Measurements from ENCODE around the gene CDKN2AIP. TPM values are rescaled to one million over a fixed set of nuclear protein-coding genes. Genes with fewer than 3 reads are reported as not detected.

Gene CDKN2AIP
- total and polyA plus RNA-seq, 11 donors: 5.3 to 12.5 (median 8.6) TPM

DNA sequence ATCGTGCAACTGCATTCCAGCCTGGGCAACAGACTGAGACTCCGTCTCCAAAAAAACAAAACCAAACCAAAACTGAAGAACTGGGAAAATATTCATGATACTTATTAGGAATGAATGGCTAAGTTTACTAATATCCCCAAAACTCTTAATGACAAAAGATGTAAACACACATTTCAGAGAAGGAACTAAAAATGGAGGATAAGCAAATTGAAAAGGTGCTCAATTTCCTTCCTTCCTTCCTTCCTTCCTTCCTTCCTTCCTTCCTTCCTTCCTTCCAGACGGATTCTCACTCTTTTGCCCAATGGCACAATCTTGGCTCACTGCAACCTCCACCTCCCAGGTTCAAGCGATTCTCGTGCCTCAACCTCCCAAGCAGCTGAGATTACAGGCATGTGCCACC is 44.4 kb upstream of the CDKN2AIP start:
- H3K36me3 ChIP-seq: no peaks in the 10 kb centered on the region
- intact Hi-C loops (cut with DNase I): loop anchor here in 5 of 10 donors (10.0 kb wide), 4 partner anchors 85 to 465 kb away; no protein-coding TSS in a partner anchor

DNA sequence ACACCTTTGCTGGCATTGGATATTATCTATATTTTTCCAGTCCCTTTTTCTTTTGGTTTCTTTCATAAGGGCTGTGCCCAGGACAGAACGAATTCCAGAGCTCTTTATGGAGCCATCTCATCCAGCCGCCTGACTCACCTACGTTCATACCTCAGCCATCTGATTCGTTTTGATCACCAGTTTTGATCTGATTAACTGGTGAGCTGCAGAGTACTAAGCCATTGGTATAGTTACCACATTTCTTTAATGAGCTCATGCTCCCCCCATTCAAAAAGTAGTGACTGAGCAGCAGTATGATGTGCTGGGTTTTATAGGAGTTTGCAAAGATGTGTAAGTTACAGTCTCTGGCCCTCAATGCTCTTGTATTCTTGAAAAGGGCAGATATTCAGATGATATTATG is 43.0 kb upstream of the CDKN2AIP start:
- H3K9me3 ChIP-seq: no peaks in the 10 kb centered on the region
- TF ChIP-seq, protein P1, sequence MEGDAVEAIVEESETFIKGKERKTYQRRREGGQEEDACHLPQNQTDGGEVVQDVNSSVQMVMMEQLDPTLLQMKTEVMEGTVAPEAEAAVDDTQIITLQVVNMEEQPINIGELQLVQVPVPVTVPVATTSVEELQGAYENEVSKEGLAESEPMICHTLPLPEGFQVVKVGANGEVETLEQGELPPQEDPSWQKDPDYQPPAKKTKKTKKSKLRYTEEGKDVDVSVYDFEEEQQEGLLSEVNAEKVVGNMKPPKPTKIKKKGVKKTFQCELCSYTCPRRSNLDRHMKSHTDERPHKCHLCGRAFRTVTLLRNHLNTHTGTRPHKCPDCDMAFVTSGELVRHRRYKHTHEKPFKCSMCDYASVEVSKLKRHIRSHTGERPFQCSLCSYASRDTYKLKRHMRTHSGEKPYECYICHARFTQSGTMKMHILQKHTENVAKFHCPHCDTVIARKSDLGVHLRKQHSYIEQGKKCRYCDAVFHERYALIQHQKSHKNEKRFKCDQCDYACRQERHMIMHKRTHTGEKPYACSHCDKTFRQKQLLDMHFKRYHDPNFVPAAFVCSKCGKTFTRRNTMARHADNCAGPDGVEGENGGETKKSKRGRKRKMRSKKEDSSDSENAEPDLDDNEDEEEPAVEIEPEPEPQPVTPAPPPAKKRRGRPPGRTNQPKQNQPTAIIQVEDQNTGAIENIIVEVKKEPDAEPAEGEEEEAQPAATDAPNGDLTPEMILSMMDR (IDR thresholded peaks at IDR 0.05): no peak
- no peak for TF ChIP-seq POLR2A (IDR thresholded peaks at IDR 0.05)
- DNase-seq (no peak), ATAC-seq (no peak)
- no peaks in the 10 kb centered on the region for H3K27me3 ChIP-seq
- intact Hi-C loops (cut with DNase I): loop anchor here in 5 of 10 donors (10.0 kb wide), 4 partner anchors 87 to 467 kb away; no protein-coding TSS in a partner anchor
- no peak overlapping the region for H3K4me3 ChIP-seq
- no peaks in the 10 kb centered on the region for H3K36me3 ChIP-seq
- peaks cover 0 to 20% (median 6%) of the 10 kb centered on the region in 12 donors for H3K4me1 ChIP-seq
- 84 to 90% (median 87%) methylated on average over 4 of the region's 4 CpGs for WGBS, 4 donors
- H3K27ac ChIP-seq: no peak overlapping the region

More for the DNA sequence above, 44.4 kb upstream of the CDKN2AIP start:
- DNase-seq: no peak
- H3K27me3 ChIP-seq: no peaks in the 10 kb centered on the region
- peaks cover 0 to 29% (median 6%) of the 10 kb centered on the region in 12 donors for H3K4me1 ChIP-seq
- H3K4me3 ChIP-seq: no peak overlapping the region
- H3K9me3 ChIP-seq: no peaks in the 10 kb centered on the region
- no peak for ATAC-seq
- WGBS, 4 donors: 82 to 85% (median 84%) methylated on average over 5 of the region's 5 CpGs
- TF ChIP-seq POLR2A (IDR thresholded peaks at IDR 0.05): no peak
- TF ChIP-seq, protein P1 (IDR thresholded peaks at IDR 0.05): no peak
- H3K27ac ChIP-seq: peak overlapping the region in 1 of 12 donors; percentile 47

DNA sequence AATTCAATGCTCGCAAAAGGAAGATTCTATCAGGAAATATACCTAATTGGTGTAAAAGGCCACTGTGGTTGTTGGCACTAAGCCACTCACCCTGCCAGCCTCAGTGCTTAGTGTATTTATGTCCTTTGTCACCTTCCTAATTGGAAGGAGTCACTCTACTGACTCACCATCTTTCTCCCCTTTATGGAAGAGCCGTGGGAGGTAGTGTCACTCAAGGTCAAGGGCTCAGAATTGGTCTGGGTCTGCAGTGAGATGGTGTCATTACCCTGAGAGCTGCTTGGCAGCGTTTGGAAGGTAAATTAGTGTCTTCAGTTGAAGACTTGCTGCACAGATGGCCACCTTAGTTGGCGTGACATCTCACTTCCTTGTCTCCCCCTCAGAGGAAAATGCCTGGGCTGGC is 41.7 kb upstream of the CDKN2AIP start:
- intact Hi-C loops (cut with DNase I): loop anchor here in 5 of 10 donors (10.0 kb wide), 4 partner anchors 88 to 468 kb away; no protein-coding TSS in a partner anchor
- DNase-seq (no peak), ATAC-seq (no peak)
- TF ChIP-seq POLR2A (IDR thresholded peaks at IDR 0.05): no peak
- TF ChIP-seq, protein P1 (IDR thresholded peaks at IDR 0.05): no peak
- Histone ChIP-seq H3K27me3 (no peaks in the 10 kb centered on the region), H3K36me3 (no peaks in the 10 kb centered on the region), H3K4me1 (peaks cover 0 to 21% (median 8%) of the 10 kb centered on the region in 12 donors), H3K27ac (no peak overlapping the region), H3K9me3 (no peaks in the 10 kb centered on the region), H3K4me3 (no peak overlapping the region)
- WGBS, 4 donors: 68 to 83% (median 79%) methylated on average over 4 of the region's 4 CpGs

DNA sequence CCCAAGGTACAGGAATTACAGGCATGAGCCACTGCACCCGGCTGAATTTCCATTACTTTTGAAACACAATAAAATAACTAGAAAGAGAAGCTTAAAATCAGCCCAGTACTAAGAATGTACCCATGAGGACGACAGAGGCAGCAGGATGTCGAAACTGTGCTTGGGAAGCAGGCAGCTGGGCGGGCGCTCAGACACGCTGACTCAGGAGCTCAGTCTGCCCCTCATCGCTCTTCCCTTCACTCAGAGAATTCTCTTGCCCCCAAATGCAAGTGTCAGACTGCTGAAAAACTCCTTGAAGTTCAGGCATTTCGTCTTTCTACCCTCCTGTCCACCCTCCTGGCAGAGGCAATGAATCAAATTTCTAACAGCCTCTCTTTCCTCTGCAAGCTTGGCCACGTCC is 41.0 kb upstream of the CDKN2AIP start:
- no peaks in the 10 kb centered on the region for H3K9me3 ChIP-seq
- no peak for ATAC-seq
- WGBS, 4 donors: 84 to 93% (median 90%) methylated on average over 9 of the region's 9 CpGs
- H3K27me3 ChIP-seq: no peaks in the 10 kb centered on the region
- H3K4me1 ChIP-seq: peaks cover 0 to 14% (median 2%) of the 10 kb centered on the region in 12 donors
- no peak overlapping the region for H3K27ac ChIP-seq
- DNase-seq: no peak
- no peaks in the 10 kb centered on the region for H3K36me3 ChIP-seq
- H3K4me3 ChIP-seq: no peak overlapping the region
- TF ChIP-seq POLR2A (IDR thresholded peaks at IDR 0.05): no peak
- TF ChIP-seq, protein P1 (IDR thresholded peaks at IDR 0.05): no peak
- intact Hi-C loops (cut with DNase I): loop anchor here in 5 of 10 donors (10.0 kb wide), 4 partner anchors 89 to 469 kb away; no protein-coding TSS in a partner anchor
